Measurements from ENCODE around the gene KRT7.
"Not testable (repeated sequence)": the region's sequence is repeated elsewhere in the genome, so short reads cannot be mapped to it uniquely, and the experiment has no call there.

KRT7 gene

GRCh38 chr12:52286857-52287785 is 54.1 kb downstream of the KRT7 start:
- not testable (repeated sequence) for H3K4me3 ChIP-seq (ENCODE audit: low read length); H3K79me2 ChIP-seq (ENCODE audit: low read length); H3K27me3 ChIP-seq (ENCODE audit: low read depth, low read length); H3K9ac ChIP-seq (ENCODE audit: low read length); H3K4me2 ChIP-seq (ENCODE audit: low read length); H2AFZ ChIP-seq (ENCODE audit: low read depth, low read length); H3K9me3 ChIP-seq (ENCODE audit: insufficient read depth, low read length); H4K20me1 ChIP-seq (ENCODE audit: insufficient read depth, low read length); H3K4me1 ChIP-seq (ENCODE audit: low read length); H3K27ac ChIP-seq (ENCODE audit: low read length); H3K36me3 ChIP-seq (replicated peaks; ENCODE audit: low read depth, low read length)
- peak; percentile 24 for TF ChIP-seq CTCF (IDR thresholded peaks at IDR 0.05; ENCODE audit: low read depth, low read length)

GRCh38 chr12:52287816-52288805 is 55.1 kb downstream of the KRT7 start:
- not testable (repeated sequence) for H3K4me1 ChIP-seq (ENCODE audit: low read length); H4K20me1 ChIP-seq (ENCODE audit: insufficient read depth, low read length); H3K36me3 ChIP-seq (replicated peaks; ENCODE audit: low read depth, low read length); H3K27me3 ChIP-seq (ENCODE audit: low read depth, low read length); H3K27ac ChIP-seq (ENCODE audit: low read length); H3K79me2 ChIP-seq (ENCODE audit: low read length); H3K4me3 ChIP-seq (ENCODE audit: low read length); H2AFZ ChIP-seq (ENCODE audit: low read depth, low read length); H3K9me3 ChIP-seq (ENCODE audit: insufficient read depth, low read length); H3K4me2 ChIP-seq (ENCODE audit: low read length); H3K9ac ChIP-seq (ENCODE audit: low read length)

- not testable (repeated sequence) for H3K9me3 ChIP-seq (ENCODE audit: insufficient read depth, low read length); H4K20me1 ChIP-seq (ENCODE audit: insufficient read depth, low read length); H3K79me2 ChIP-seq (ENCODE audit: low read length); H2AFZ ChIP-seq (ENCODE audit: low read depth, low read length); H3K4me1 ChIP-seq (ENCODE audit: low read length); H3K4me3 ChIP-seq (ENCODE audit: low read length); H3K4me2 ChIP-seq (ENCODE audit: low read length); H3K9ac ChIP-seq (ENCODE audit: low read length); H3K36me3 ChIP-seq (replicated peaks; ENCODE audit: low read depth, low read length); H3K27ac ChIP-seq (ENCODE audit: low read length)
- peaks cover 26% of the 10 kb centered on the region for H3K27me3 ChIP-seq (ENCODE audit: low read depth, low read length)
Observed at GRCh38 chr12:52290483-52291134, 57.6 kb downstream of the KRT7 start.

GRCh38 chr12:52291267-52291935 is 58.4 kb downstream of the KRT7 start, which contains the start of gene KRT81:
TSS of gene KRT81 (minus strand) at chr12:52291534. CDS start at chr12:52291465, 69 bp downstream.
- H3K4me3 ChIP-seq (ENCODE audit: low read length) = no peak within 1 kb of the TSS
- no peaks in the 10 kb centered on the region for H3K79me2 ChIP-seq (ENCODE audit: low read length)
- H3K4me1 ChIP-seq (ENCODE audit: low read length) = no peaks in the 10 kb centered on the region
- H3K27ac ChIP-seq (ENCODE audit: low read length) = no peak within 1 kb of the TSS
- H3K27me3 ChIP-seq (ENCODE audit: low read depth, low read length) = peaks cover 26% of the 10 kb centered on the region
- no peaks in the 10 kb centered on the region for H3K36me3 ChIP-seq (replicated peaks; ENCODE audit: low read depth, low read length)
- no peaks in the 10 kb centered on the region for H3K9me3 ChIP-seq (ENCODE audit: insufficient read depth, low read length)
- TF ChIP-seq CTCF (IDR thresholded peaks at IDR 0.05; ENCODE audit: low read depth, low read length) (no peak), EZH2phosphoT487 (IDR thresholded peaks at IDR 0.05; ENCODE audit: low read depth) (no peak)
- no peak within 1 kb of the TSS for H2AFZ ChIP-seq (ENCODE audit: low read depth, low read length)
- H3K4me2 ChIP-seq (ENCODE audit: low read length) = no peak within 1 kb of the TSS
- no peaks in the 10 kb centered on the region for H4K20me1 ChIP-seq (ENCODE audit: insufficient read depth, low read length)
- no peak within 1 kb of the TSS for H3K9ac ChIP-seq (ENCODE audit: low read length)

Measured in OCI-LY3 (cell line).